IPS-15b (cell line): ENCODE results near the gene NRGN.

Experiments used
- H3K27me3 ChIP-seq: one replicate; pipeline ENCODE4 v1.6.1; 2013; ENCODE audit warnings: low read length; ENCODE audit not compliant: control insufficient read depth, insufficient read depth
- H3K36me3 ChIP-seq: one replicate; pipeline ENCODE4 v1.6.1; 2013; ENCODE audit warnings: low read length; ENCODE audit not compliant: control insufficient read depth, insufficient read depth
- H3K4me1 ChIP-seq: one replicate; pipeline ENCODE4 v1.6.1; 2013; ENCODE audit warnings: mild to moderate bottlenecking, low read length; ENCODE audit not compliant: control insufficient read depth, insufficient read depth
- H3K4me3 ChIP-seq: one replicate; pipeline ENCODE4 v1.5.1; 2013; ENCODE audit warnings: low read depth, low read length
- H3K9ac ChIP-seq: one replicate; pipeline ENCODE4 v1.6.1; 2013; ENCODE audit warnings: low read depth, mild to moderate bottlenecking, low read length
- H3K9me3 ChIP-seq: one replicate; pipeline ENCODE4 v1.6.1; 2013; ENCODE audit warnings: mild to moderate bottlenecking, low read length; ENCODE audit not compliant: control insufficient read depth, insufficient read depth

Gene NRGN

GRCh38 chr11:124739479-124740276 is at the start of gene NRGN:
NRGN (plus strand) TSS chr11:124739942; CDS start chr11:124740085, 143 bp downstream.
- no peaks in the 10 kb centered on the region for H3K36me3 ChIP-seq
- H3K27me3 ChIP-seq = peaks cover 96% of the 10 kb centered on the region
- H3K9ac ChIP-seq = no peak within 1 kb of the TSS
- H3K9me3 ChIP-seq = no peaks in the 10 kb centered on the region
- peaks cover 3% of the 10 kb centered on the region for H3K4me1 ChIP-seq
- H3K4me3 ChIP-seq = peak within 1 kb of the TSS; percentile 74

DNA sequence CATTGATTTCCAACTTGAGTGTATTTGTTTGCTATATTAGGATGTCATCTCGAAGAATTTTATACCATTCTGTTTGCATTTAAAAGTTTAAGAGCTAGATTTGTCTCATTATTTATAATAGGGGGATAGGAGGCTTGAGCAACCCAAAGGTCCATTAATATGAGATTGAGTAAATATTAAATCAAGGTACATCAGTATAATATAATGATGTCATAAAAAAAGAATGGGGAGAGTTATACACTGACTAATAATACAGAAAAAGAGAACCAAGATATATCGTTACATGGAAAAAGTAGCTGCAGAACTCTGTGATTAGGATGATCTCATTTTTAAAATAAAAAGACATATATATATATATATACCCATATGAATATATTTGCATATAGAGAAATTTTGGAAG is 46.6 kb upstream of the NRGN start:
- no peak overlapping the region for H3K4me3 ChIP-seq

DNA sequence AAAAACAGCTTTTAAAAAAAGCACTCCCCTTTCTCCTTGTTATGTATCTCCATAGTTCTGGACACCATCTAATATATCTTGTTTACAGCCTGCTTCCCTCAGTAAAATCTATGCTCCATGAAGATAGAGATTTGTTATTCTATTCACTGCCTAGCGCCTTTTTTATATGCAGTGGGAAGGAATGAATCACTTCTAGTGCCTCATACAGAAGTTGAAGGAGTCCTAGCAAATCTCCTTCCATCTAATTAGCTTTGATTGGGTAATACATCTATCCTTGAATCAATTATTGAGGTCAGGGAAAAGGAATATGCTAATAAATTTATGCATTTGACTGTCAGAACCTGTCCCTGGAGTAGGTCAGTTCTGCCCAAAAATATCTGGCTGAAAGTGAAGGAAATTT is 40.2 kb upstream of the NRGN start:
- H3K27me3 ChIP-seq = no peaks in the 10 kb centered on the region
- no peaks in the 10 kb centered on the region for H3K9me3 ChIP-seq
- H3K4me1 ChIP-seq = no peaks in the 10 kb centered on the region
- H3K36me3 ChIP-seq = no peaks in the 10 kb centered on the region
- H3K4me3 ChIP-seq = no peak overlapping the region
- no peak overlapping the region for H3K9ac ChIP-seq

More for the DNA sequence above, 46.6 kb upstream of the NRGN start:
- Histone ChIP-seq H3K4me1 (no peaks in the 10 kb centered on the region), H3K36me3 (no peaks in the 10 kb centered on the region), H3K9ac (no peak overlapping the region), H3K27me3 (no peaks in the 10 kb centered on the region), H3K9me3 (no peaks in the 10 kb centered on the region)

DNA sequence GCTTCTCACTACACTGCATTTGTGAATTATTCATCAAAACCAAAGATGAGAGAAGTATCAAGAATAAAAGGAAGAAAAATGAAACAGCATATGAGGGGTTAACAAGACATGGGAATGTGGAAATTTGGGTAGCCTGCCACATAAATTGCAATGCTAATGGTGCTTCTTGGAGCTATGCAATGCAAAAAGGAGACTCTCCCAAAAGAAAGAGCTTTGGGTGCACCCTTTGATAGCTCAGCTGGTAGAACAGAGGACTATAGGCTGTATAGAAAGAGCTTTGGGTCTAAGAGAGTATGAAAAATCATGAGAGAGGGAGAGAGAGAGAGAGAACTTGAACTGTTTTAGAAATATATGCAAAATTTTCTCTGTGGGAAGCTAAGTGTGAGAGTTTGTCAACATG is 39.7 kb upstream of the NRGN start:
- H3K27me3 ChIP-seq = no peaks in the 10 kb centered on the region
- no peaks in the 10 kb centered on the region for H3K4me1 ChIP-seq
- H3K9ac ChIP-seq = no peak overlapping the region
- H3K9me3 ChIP-seq = no peaks in the 10 kb centered on the region
- no peaks in the 10 kb centered on the region for H3K36me3 ChIP-seq
- no peak overlapping the region for H3K4me3 ChIP-seq

DNA sequence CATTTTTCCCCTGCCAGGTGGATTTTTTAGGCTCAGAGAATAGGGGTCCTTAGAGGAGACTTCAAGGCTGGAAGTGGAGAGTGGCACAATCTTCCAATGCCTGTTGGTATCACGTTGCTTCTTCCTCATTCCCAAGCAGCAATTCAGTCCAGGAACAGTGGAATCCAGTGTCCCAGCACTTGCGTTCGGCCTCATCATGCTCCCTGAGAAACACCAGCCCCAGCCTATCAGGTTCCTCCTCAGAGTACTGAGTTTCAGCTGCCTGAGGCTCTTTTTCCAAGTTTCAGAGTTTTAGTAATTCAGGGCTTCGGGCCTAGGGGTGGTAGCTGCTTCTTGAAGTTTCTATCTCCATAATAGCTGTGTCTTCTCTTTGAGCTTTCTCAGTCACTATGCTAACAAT is 31.9 kb upstream of the NRGN start:
- no peaks in the 10 kb centered on the region for H3K4me1 ChIP-seq
- H3K36me3 ChIP-seq = no peaks in the 10 kb centered on the region
- peaks cover 6% of the 10 kb centered on the region for H3K27me3 ChIP-seq
- no peaks in the 10 kb centered on the region for H3K9me3 ChIP-seq
- H3K4me3 ChIP-seq = no peak overlapping the region
- H3K9ac ChIP-seq = no peak overlapping the region

DNA sequence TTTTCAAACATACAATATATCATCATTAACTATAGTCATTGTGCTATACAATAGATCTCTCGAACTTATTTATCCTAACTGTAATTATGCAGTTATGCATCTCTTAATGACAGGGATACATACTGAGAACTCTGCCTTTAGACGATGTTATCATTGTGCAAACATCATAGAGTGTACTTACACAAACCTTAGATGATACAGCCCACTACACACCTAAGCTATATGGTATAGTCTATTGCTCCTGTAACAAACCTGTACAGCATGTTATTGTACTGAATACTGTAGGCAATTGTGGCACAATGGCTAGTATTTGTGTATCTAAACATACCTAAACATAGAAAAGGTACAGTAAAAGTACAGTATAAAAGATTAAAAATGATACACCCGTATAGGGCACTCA is 27.4 kb upstream of the NRGN start:
- Histone ChIP-seq H3K4me1 (peaks cover under 1% of the 10 kb centered on the region), H3K36me3 (no peaks in the 10 kb centered on the region), H3K9me3 (no peaks in the 10 kb centered on the region), H3K9ac (no peak overlapping the region), H3K27me3 (peaks cover 45% of the 10 kb centered on the region), H3K4me3 (no peak overlapping the region)

DNA sequence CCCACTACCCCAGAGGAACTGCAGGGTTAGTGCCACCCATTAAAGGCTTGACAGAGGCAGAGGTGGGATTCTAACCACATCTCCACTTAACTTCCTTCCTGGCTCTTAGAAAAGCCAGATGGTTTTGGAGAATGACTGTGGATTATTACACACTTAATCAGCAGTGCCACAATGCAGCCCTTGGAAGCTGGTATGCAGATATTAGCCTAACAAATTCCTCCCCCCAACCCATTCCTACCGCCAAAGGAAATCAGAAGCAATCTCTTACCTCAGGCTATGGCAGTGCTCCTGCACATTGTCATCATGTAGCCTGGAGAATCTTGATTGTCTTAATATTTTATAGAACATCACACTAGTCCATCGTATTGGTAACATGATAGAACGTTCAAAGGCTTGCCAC is 23.2 kb upstream of the NRGN start:
- Histone ChIP-seq H3K4me1 (peaks cover 7% of the 10 kb centered on the region), H3K36me3 (no peaks in the 10 kb centered on the region), H3K27me3 (peaks cover 86% of the 10 kb centered on the region), H3K4me3 (no peak overlapping the region), H3K9ac (no peak overlapping the region), H3K9me3 (no peaks in the 10 kb centered on the region)

DNA sequence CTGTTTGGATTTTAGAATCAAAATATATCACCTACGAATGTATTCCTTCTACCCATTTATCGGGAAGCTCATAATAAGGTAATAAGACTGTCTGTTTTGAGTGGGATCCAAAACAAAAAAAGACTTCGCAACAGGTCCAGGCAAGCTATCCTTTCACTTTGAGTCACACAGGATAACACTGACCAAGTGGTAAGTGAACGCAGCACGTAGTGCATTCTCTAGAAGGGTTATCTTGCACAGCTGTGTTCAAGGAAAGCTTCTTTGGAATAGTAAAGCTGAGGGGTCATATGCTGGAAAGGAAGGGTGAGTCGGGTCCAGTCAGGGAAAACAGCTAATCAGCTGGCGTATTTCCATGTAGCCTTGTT is 22.3 kb upstream of the NRGN start:
- H3K27me3 ChIP-seq = peaks cover 92% of the 10 kb centered on the region
- H3K9me3 ChIP-seq = no peaks in the 10 kb centered on the region
- H3K9ac ChIP-seq = no peak overlapping the region
- H3K4me1 ChIP-seq = peaks cover 7% of the 10 kb centered on the region
- no peaks in the 10 kb centered on the region for H3K36me3 ChIP-seq
- H3K4me3 ChIP-seq = peak overlapping the region; percentile 49

- Histone ChIP-seq H3K27me3 (peaks cover 93% of the 10 kb centered on the region), H3K4me1 (peaks cover 7% of the 10 kb centered on the region), H3K4me3 (peak overlapping the region; percentile 49), H3K9ac (no peak overlapping the region), H3K9me3 (no peaks in the 10 kb centered on the region), H3K36me3 (no peaks in the 10 kb centered on the region)
Observed at GRCh38 chr11:124717786-124718651, 21.7 kb upstream of the NRGN start.

GRCh38 chr11:124718801-124719200 is 20.9 kb upstream of the NRGN start:
- Histone ChIP-seq H3K4me3 (no peak overlapping the region), H3K27me3 (peaks cover 99% of the 10 kb centered on the region), H3K4me1 (peaks cover 7% of the 10 kb centered on the region), H3K9ac (no peak overlapping the region), H3K36me3 (no peaks in the 10 kb centered on the region), H3K9me3 (no peaks in the 10 kb centered on the region)

DNA sequence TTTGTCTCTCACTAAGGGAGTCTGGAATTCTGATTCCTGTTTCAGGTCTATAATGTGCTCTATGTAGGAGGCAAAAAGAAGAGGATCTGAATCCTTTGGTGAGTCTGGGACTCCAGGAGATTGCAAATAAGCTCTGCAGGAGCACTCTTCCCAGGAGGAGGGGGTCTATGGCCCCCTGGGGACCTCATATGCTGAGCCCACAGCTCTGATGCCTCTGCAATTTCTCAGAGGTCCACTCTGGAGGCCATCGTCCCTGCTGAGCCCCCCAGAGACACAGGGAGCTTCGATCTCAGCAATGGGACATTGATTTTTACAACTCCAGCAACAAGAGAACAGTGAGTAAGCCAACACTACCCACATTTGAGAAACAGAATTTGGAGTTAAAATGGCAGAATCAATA is 20.2 kb upstream of the NRGN start:
- no peaks in the 10 kb centered on the region for H3K36me3 ChIP-seq
- no peaks in the 10 kb centered on the region for H3K9me3 ChIP-seq
- peaks cover 9% of the 10 kb centered on the region for H3K4me1 ChIP-seq
- H3K9ac ChIP-seq = no peak overlapping the region
- peaks cover 99% of the 10 kb centered on the region for H3K27me3 ChIP-seq
- H3K4me3 ChIP-seq = no peak overlapping the region

DNA sequence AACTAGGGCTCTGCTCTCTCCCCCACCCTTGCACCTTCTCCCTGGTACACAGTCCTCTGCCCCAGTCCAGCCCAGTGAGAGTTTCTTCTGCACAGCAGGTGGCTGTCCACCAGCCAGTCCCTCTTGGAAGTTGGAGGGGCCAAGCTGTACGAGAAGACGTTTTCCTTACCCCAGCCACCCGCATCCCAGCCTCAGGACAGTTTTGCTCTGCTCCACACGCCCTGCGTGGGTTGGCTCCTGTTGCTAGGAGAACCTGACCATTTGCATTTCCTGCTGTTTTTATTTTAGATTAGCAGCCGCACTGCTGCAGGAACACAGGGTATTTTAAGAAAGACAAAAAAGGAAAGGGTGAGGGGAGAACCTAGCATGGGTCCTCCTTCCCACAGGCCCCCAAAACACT is 17.6 kb upstream of the NRGN start:
- no peak overlapping the region for H3K9ac ChIP-seq
- H3K36me3 ChIP-seq = no peaks in the 10 kb centered on the region
- no peak overlapping the region for H3K4me3 ChIP-seq
- peaks cover 23% of the 10 kb centered on the region for H3K4me1 ChIP-seq
- H3K27me3 ChIP-seq = peaks cover 97% of the 10 kb centered on the region
- no peaks in the 10 kb centered on the region for H3K9me3 ChIP-seq
